Measurements from ENCODE around the gene CUX1.

The CUX1 gene, protein sequence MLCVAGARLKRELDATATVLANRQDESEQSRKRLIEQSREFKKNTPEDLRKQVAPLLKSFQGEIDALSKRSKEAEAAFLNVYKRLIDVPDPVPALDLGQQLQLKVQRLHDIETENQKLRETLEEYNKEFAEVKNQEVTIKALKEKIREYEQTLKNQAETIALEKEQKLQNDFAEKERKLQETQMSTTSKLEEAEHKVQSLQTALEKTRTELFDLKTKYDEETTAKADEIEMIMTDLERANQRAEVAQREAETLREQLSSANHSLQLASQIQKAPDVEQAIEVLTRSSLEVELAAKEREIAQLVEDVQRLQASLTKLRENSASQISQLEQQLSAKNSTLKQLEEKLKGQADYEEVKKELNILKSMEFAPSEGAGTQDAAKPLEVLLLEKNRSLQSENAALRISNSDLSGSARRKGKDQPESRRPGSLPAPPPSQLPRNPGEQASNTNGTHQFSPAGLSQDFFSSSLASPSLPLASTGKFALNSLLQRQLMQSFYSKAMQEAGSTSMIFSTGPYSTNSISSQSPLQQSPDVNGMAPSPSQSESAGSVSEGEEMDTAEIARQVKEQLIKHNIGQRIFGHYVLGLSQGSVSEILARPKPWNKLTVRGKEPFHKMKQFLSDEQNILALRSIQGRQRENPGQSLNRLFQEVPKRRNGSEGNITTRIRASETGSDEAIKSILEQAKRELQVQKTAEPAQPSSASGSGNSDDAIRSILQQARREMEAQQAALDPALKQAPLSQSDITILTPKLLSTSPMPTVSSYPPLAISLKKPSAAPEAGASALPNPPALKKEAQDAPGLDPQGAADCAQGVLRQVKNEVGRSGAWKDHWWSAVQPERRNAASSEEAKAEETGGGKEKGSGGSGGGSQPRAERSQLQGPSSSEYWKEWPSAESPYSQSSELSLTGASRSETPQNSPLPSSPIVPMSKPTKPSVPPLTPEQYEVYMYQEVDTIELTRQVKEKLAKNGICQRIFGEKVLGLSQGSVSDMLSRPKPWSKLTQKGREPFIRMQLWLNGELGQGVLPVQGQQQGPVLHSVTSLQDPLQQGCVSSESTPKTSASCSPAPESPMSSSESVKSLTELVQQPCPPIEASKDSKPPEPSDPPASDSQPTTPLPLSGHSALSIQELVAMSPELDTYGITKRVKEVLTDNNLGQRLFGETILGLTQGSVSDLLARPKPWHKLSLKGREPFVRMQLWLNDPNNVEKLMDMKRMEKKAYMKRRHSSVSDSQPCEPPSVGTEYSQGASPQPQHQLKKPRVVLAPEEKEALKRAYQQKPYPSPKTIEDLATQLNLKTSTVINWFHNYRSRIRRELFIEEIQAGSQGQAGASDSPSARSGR (N-terminal part only)

DNA sequence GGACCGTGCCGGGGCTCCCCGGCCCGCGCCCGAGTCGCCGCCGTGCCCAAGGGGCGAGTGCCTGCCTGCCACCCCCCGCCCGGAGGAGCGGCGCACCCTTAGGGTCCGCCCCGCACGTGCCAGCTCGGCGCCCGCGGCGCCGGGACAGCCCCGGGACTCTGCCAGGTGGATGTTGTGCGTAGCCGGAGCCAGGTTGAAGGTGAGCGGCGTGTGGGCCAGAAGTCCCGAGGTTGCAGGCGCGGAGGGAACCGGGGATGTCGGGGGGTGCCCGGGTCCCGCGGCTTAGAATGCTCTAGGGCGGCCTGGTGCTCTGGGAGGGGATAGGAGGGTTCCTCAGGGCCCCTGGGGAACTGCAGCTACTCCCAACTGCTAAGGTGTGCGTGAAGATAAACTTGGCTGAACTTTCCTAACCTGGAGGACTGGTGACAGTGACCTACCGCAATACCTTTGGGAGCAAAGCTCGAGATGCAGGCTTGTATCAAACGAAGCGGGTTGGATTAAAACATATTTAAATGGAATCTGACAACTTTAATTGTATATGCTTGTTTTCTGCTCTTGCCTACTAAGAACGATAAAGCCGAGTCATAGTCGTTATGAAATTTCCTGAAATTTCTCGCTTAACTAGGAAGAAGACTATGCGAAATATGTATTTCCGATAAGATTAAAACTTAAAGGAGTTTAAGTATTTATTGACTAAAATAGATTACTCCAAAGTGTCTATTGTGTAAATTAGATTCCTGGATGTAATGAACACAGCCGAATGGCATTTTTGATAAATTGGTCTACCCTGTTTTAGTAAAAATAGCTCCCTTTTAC, at the start of gene CUX1:
TSS of gene CUX1 (plus strand) at position 156 of the 816 bp plus-strand sequence. CDS start at position 170, 14 bp downstream.
- Histone ChIP-seq H3K9ac (ENCODE audit: low read length) (peak within 1 kb of the TSS; percentile 59), H3K4me3 (ENCODE audit: low read length) (peak within 1 kb of the TSS; percentile 41), H3K27me3 (ENCODE audit: control insufficient read depth, insufficient read depth, low read length) (no peaks in the 10 kb centered on the region), H3K9me3 (ENCODE audit: control insufficient read depth, low read length) (no peaks in the 10 kb centered on the region), H3K36me3 (ENCODE audit: control insufficient read depth, insufficient read depth, low read length) (no peaks in the 10 kb centered on the region), H3K4me1 (ENCODE audit: control insufficient read depth, insufficient read depth, low read length) (peaks cover 6% of the 10 kb centered on the region)

DNA sequence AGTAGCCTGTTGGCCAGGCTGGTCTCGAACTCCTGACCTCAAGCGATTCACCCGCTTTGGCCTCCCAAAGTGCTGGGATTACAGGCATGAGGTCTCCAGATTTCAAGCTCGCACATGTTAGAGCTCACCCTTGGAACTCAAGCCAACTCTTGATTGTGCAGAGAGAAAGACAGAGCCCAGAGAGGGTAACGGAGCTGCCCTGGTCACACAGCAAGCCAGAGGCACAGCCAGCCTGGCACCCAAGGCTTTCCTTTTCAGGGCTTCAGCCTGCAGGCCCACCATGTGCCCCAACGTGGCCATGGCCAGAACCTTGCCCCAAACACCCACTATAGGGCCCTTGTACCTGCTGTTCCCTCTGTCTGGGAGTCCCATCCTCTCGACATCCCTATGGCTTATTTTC, 49.1 kb upstream of the CUX1 start:
- no peak overlapping the region for H3K4me3 ChIP-seq (ENCODE audit: low read length)
- no peaks in the 10 kb centered on the region for H3K36me3 ChIP-seq (ENCODE audit: control insufficient read depth, insufficient read depth, low read length)
- no peak overlapping the region for H3K9ac ChIP-seq (ENCODE audit: low read length)
- H3K4me1 ChIP-seq (ENCODE audit: control insufficient read depth, insufficient read depth, low read length) = no peaks in the 10 kb centered on the region
- no peaks in the 10 kb centered on the region for H3K9me3 ChIP-seq (ENCODE audit: control insufficient read depth, low read length)
- no peaks in the 10 kb centered on the region for H3K27me3 ChIP-seq (ENCODE audit: control insufficient read depth, insufficient read depth, low read length)

DNA sequence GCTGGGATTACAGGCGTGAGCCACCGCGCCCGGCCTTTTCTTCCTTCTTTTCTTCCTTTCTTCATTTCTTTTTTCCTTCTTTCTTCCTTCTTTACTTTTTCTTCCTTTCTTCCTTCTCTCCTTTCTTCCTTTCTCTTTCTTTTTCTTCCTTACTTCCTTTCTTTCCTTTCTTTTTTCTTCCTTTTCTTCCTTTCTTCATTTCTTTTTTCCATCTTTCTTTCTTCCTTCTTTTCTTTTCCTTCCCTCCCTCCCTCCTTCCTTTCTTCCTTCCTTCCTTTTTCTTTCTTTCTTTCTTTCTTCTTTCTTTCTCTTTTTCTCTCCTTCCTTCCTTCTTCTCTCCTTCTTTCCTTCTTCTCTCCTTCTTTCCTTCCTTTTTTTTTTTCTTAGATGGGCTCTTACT, 47.0 kb upstream of the CUX1 start:
- Histone ChIP-seq H3K27me3 (ENCODE audit: control insufficient read depth, insufficient read depth, low read length) (no peaks in the 10 kb centered on the region), H3K9ac (ENCODE audit: low read length) (no peak overlapping the region), H3K36me3 (ENCODE audit: control insufficient read depth, insufficient read depth, low read length) (no peaks in the 10 kb centered on the region), H3K4me3 (ENCODE audit: low read length) (no peak overlapping the region), H3K9me3 (ENCODE audit: control insufficient read depth, low read length) (no peaks in the 10 kb centered on the region), H3K4me1 (ENCODE audit: control insufficient read depth, insufficient read depth, low read length) (no peaks in the 10 kb centered on the region)

DNA sequence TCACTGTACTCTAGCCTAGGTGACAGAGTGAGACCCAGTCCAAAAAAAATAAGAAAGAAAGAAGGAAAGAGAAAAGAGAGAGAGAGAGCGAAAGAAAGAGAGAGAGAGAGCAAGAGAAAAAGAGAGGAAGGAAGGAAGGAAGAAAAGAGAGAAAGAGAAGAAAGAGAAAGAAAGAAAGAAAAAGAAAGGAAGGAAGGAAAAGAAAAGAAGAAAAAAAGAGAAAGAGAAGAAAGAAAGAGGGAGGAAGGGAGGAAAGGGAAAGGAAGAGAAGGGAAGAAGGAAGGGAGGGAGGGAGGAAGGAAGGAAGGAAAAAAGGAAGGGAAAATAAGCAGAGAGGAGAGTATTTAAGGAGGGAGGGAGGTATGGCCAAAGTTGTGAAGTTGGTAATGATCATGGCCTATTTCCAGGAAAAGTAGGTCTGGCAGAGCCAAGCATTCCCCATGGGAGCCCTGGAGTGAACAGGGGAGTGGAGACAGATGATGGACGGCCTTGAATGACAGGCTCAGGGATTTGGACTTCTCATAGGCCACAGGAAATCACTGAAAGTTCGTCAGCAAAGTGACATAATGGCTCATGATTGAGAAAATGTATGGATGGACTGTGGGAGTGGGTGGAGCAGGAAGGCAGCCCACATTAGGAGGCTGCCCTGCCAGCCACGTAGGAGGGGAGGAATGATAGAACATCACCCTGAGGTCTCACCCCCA, 44.8 kb upstream of the CUX1 start:
- Histone ChIP-seq H3K9ac (ENCODE audit: low read length) (no peak overlapping the region), H3K27me3 (ENCODE audit: control insufficient read depth, insufficient read depth, low read length) (no peaks in the 10 kb centered on the region), H3K4me1 (ENCODE audit: control insufficient read depth, insufficient read depth, low read length) (no peaks in the 10 kb centered on the region), H3K9me3 (ENCODE audit: control insufficient read depth, low read length) (no peaks in the 10 kb centered on the region), H3K4me3 (ENCODE audit: low read length) (no peak overlapping the region), H3K36me3 (ENCODE audit: control insufficient read depth, insufficient read depth, low read length) (no peaks in the 10 kb centered on the region)

DNA sequence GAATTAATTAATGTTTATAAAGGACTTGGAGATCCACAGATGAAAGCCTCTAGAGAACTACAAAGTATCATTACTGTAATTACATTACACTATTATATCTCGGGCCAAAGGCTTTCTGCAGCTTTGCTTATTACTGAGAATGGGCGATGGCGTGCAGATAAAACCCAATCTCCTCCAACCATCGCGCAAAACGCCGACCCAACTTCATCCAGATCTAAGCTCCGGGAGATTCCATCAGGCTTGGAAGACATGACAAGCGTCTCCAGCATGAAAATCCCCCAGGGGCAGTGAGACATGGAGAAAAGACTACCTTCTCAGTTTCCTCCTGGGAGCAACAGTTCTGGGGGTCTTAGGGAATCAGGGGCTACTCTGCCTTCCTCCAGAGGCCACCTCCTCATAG, 42.2 kb upstream of the CUX1 start:
- Histone ChIP-seq H3K4me3 (ENCODE audit: low read length) (no peak overlapping the region), H3K9ac (ENCODE audit: low read length) (no peak overlapping the region), H3K4me1 (ENCODE audit: control insufficient read depth, insufficient read depth, low read length) (no peaks in the 10 kb centered on the region), H3K27me3 (ENCODE audit: control insufficient read depth, insufficient read depth, low read length) (no peaks in the 10 kb centered on the region), H3K9me3 (ENCODE audit: control insufficient read depth, low read length) (no peaks in the 10 kb centered on the region), H3K36me3 (ENCODE audit: control insufficient read depth, insufficient read depth, low read length) (no peaks in the 10 kb centered on the region)

DNA sequence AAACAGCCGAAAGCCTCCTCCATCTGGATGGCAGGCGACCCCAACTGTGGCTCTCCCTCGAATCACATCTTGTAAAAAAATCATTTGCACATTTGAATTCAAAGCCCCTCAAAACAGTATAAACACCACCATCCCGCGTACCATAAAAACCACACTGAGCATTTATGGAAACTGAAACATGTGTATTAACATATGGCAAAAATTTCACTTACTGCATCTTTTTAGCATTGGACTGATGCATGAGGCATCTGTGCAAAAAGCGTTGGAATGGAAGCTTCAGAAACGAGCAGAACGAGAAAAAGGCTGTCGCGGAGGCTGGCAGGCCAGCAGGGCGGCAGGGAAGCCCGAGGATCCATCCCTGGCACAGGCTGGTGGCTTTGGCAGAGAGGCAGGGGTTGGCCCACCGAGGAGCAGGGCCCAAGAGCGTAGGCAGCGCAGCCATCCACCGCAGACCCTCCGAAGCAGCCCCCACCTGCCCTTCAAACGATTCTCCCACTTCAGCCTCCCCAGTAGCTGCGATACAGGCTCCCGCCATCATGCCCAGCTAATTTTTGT, 39.3 kb upstream of the CUX1 start:
- H3K36me3 ChIP-seq (ENCODE audit: control insufficient read depth, insufficient read depth, low read length) = no peaks in the 10 kb centered on the region
- no peak overlapping the region for H3K9ac ChIP-seq (ENCODE audit: low read length)
- H3K4me3 ChIP-seq (ENCODE audit: low read length) = no peak overlapping the region
- H3K4me1 ChIP-seq (ENCODE audit: control insufficient read depth, insufficient read depth, low read length) = peaks cover 8% of the 10 kb centered on the region
- H3K27me3 ChIP-seq (ENCODE audit: control insufficient read depth, insufficient read depth, low read length) = no peaks in the 10 kb centered on the region
- no peaks in the 10 kb centered on the region for H3K9me3 ChIP-seq (ENCODE audit: control insufficient read depth, low read length)

DNA sequence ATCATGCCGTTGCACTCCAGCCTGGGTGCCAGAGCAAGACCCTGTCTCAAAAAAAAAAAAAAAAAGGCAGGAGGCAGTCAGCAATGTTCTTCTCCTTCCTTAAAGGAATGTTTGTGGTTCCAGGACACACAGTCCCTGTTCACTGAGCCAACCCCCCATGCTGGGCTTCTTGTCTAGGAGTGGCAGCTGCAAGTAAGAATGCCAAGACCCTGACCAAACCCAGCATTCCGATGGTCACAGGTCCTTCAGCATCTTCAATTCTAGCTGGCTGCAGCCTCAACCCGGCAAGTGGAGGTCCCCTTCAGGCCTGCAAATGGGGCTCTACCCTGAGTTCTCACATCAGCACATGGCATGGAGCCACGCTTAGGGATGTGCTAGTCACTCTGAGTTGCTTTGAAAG, 38.2 kb upstream of the CUX1 start:
- Histone ChIP-seq H3K9ac (ENCODE audit: low read length) (no peak overlapping the region), H3K4me3 (ENCODE audit: low read length) (no peak overlapping the region), H3K27me3 (ENCODE audit: control insufficient read depth, insufficient read depth, low read length) (no peaks in the 10 kb centered on the region), H3K36me3 (ENCODE audit: control insufficient read depth, insufficient read depth, low read length) (no peaks in the 10 kb centered on the region), H3K9me3 (ENCODE audit: control insufficient read depth, low read length) (no peaks in the 10 kb centered on the region), H3K4me1 (ENCODE audit: control insufficient read depth, insufficient read depth, low read length) (peaks cover 20% of the 10 kb centered on the region)

DNA sequence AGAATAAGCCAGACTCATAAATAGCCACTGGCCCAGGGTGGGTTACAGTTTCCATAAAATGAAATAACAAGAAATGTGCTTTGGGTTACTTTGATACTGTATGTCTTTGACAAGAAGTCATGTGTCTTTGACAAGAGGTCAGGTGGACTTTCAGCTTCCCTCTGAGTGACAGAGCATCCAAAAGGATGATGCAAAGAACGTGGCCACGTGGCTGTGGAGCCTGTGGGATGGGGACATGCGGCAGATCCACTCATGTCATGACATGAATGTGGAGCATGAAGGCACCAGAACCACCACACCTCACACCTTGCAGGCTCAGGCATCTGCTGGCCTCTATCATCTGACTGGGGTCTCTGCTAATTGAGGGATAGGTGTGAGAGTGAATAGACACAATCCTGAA, 37.1 kb upstream of the CUX1 start:
- H3K9me3 ChIP-seq (ENCODE audit: control insufficient read depth, low read length) = no peaks in the 10 kb centered on the region
- H3K36me3 ChIP-seq (ENCODE audit: control insufficient read depth, insufficient read depth, low read length) = no peaks in the 10 kb centered on the region
- no peaks in the 10 kb centered on the region for H3K27me3 ChIP-seq (ENCODE audit: control insufficient read depth, insufficient read depth, low read length)
- no peak overlapping the region for H3K4me3 ChIP-seq (ENCODE audit: low read length)
- H3K4me1 ChIP-seq (ENCODE audit: control insufficient read depth, insufficient read depth, low read length) = peaks cover 20% of the 10 kb centered on the region
- H3K9ac ChIP-seq (ENCODE audit: low read length) = no peak overlapping the region

DNA sequence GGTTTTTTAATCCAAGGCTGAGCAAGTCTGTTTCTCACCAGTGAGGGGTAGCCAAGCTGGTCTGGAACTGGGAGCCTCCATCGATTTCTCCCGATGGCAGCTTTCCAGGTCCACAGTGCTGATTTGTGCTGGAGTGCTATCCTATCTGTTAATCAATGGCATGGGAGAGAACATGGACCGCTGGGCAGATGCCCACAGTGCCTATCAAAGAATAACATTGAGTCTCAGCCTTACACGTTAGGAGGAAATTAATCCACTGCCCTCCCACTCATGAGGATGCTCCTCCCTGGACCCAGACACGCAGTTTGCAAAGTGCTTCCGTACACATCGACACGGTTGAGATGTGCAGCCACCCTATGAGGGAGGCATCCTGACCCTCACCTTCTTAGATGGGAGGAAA, 36.0 kb upstream of the CUX1 start:
- Histone ChIP-seq H3K9me3 (ENCODE audit: control insufficient read depth, low read length) (no peaks in the 10 kb centered on the region), H3K36me3 (ENCODE audit: control insufficient read depth, insufficient read depth, low read length) (no peaks in the 10 kb centered on the region)

DNA sequence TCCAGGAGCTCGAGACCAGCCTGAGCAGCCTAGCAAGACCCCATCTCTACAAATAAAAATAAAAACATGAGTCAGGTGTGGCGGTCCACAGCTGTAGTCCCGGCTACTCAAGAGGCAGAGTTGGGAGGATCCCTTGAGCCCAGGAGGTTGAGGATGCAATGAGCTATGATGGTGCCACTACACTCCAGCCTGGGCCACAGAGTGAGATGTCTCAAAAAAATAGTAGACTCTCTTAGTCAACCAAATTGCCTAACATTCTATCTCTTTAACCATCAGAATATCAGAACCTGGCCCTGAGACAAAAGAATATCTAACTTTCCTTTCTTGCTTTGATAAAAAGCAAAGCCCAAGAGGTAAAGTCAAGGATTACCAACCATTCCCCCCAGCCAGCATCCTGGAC, 35.0 kb upstream of the CUX1 start:
- no peak overlapping the region for H3K9ac ChIP-seq (ENCODE audit: low read length)
- no peaks in the 10 kb centered on the region for H3K9me3 ChIP-seq (ENCODE audit: control insufficient read depth, low read length)
- no peaks in the 10 kb centered on the region for H3K36me3 ChIP-seq (ENCODE audit: control insufficient read depth, insufficient read depth, low read length)
- no peaks in the 10 kb centered on the region for H3K27me3 ChIP-seq (ENCODE audit: control insufficient read depth, insufficient read depth, low read length)
- H3K4me3 ChIP-seq (ENCODE audit: low read length) = no peak overlapping the region
- peaks cover 20% of the 10 kb centered on the region for H3K4me1 ChIP-seq (ENCODE audit: control insufficient read depth, insufficient read depth, low read length)

More for the DNA sequence above, 36.0 kb upstream of the CUX1 start:
- Histone ChIP-seq H3K9ac (ENCODE audit: low read length) (no peak overlapping the region), H3K27me3 (ENCODE audit: control insufficient read depth, insufficient read depth, low read length) (no peaks in the 10 kb centered on the region), H3K4me3 (ENCODE audit: low read length) (no peak overlapping the region), H3K4me1 (ENCODE audit: control insufficient read depth, insufficient read depth, low read length) (peaks cover 20% of the 10 kb centered on the region)
